GM18868 (cell line): ENCODE results near the gene TESMIN.

Source experiments
- ATAC-seq: cut with Tn5 transposase; IDR thresholded peaks from one replicate; pipeline ENCODE4 v1.9.1; 2021; ENCODE audit warnings: mild to moderate bottlenecking, moderate library complexity; ENCODE audit not compliant: unreplicated experiment

TESMIN gene

DNA sequence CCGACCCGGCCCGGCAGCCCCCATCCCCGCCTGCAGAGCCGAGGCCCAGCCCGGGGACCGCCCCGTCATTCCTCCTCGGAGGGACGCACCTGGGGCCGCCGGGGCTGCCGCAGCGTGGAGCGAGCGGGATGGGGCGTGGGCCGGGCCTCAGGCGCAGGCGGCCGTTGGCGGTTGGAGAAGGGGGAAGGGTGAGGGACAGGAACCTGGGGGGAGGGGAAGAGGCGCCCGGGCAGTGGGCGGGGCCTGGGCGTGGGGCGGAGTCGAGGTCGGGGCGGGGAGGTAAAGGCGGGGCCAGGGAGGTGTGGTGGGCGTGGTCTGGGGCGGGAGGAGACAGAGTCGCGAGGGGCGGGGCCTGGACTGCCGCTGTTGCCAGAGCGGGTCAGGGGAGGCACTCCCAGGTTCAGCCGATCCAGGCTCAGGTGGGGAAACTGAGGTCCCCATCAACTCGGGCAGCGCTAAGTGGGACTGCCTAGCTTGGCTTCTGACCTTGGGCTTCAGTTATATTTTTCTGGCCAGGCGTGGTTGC, at the start of gene TESMIN:
TSS of gene TESMIN (minus strand) at position 190 of the 526 bp plus-strand sequence. CDS start 860 bp downstream, outside the sequence.
- no peak for ATAC-seq

GRCh38 chr11:68798221-68798813, 47.0 kb upstream of the TESMIN start:
- ATAC-seq: no peak

DNA sequence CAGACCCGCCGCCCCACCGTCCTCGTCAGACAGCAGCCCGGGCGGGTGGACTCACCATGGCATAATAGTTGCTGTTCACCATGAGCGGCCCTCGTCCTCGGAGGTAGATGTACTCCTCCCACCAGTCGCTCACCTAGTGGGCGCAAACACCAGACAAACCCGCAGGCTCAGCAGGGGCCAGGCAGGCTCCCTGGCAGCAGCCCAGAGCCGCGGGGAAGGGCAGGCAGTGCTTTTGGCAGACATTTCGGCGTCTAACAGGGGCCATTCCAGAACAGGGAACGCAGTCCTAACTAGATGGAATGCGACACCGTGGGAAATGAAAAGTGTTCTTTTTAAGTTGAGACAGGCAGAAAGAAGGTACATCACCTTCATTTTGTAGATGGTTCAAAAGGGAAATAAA, 45.5 kb upstream of the TESMIN start:
- no peak for ATAC-seq

GRCh38 chr11:68792400-68792966, 41.2 kb upstream of the TESMIN start:
- ATAC-seq: no peak

GRCh38 chr11:68784653-68785052, 33.3 kb upstream of the TESMIN start:
- no peak for ATAC-seq

- ATAC-seq: no peak
These were observed 32.0 kb upstream of the TESMIN start for GRCh38 chr11:68783216-68783821.

- no peak for ATAC-seq
These were observed 31.4 kb upstream of the TESMIN start for GRCh38 chr11:68782711-68783110.

GRCh38 chr11:68780829-68781228, 29.5 kb upstream of the TESMIN start:
- no peak for ATAC-seq

DNA sequence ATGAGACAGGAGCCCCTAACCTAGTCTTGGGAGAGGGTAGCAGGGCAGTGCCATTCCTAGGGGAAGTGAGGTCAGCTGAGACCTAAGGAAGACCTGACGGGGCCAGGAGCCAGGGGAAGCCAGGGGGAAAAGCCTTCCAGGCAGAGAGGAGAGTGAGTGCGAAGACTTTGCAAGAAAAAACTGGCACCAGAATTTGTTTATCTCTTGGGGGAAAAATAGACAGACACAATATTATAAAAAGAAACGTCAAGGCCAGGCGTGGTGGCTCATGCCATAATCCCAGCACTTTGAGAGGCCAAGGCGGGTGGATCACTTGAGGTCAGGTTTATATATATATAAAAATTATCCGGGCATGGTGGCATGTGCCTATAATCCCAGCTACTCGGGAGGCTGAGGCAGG, 26.9 kb upstream of the TESMIN start:
- ATAC-seq: no peak

GRCh38 chr11:68776442-68777235, 25.3 kb upstream of the TESMIN start:
- no peak for ATAC-seq

DNA sequence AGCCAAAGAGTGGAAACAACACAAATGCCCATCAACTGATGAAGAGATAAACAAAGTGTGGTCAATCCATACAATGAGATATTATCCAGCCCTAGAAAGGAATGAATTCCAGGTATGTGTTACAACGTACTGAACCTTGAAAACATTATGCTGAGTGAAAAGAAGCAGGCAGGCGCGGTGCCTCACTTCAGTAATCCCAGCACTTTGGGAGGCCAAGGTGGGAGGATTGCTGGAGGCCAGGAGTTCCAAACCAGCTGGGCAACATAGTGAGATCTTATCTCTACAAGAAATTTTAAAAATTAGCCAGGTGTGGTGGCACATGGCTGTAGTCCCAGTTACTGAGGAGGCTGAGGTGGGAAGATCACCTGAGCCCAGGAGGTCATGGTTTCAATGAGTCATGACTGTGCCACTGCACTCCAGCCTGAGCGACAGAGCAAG, 24.6 kb upstream of the TESMIN start:
- ATAC-seq: no peak

DNA sequence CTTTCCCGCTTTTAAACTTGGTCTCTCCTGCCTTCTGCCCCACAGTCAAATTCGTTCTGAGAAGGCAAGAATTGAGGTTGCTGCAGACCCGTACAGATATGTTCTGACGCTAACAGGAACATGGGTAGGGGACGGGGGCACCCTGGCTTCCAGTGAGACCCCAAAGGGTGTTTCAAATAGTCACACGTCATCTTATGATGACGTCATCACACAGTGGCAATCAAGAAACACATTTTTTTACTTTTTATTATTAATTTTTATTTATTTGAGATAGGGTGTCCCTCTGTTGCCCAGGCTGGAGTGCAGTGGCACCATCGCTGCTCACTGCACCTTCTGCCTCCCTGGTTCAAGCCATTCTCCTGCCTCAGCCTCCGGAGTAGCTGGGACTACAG, 22.9 kb upstream of the TESMIN start:
- ATAC-seq: no peak

DNA sequence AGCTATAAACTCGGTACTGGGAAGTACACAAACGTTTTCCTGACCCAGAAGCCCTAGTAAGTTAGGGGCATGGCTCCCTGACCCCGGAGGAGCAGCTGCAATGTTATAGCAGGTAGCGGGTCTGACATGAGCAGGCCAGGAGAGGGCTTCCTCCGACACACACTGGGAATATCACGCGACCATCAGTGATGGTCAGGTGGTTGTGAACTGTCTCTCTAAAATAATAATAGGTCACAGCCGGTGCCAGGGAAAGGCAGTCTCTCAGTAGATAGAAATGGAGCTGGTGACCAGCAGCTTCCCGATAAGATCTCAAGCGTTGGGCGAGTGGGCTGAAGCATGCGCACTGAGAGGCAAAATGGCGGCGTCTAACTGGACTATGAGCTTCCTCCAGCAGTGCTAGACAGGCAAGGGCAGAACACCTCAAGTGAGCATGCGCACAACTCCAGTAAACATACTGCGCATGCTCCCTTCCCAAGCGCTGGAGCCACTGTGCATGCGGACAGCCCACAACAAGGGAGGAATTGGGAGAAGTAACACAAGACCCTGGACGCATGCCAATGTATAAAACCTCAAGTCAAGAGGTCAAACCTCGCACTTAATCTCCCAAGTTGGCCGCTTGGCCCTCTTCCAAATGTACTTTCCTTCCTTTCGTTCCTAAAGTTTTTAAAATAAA, 22.3 kb upstream of the TESMIN start:
- no peak for ATAC-seq

GRCh38 chr11:68772936-68773335, 21.6 kb upstream of the TESMIN start:
- ATAC-seq: no peak

GRCh38 chr11:68770781-68771180, 19.5 kb upstream of the TESMIN start:
- ATAC-seq: no peak

DNA sequence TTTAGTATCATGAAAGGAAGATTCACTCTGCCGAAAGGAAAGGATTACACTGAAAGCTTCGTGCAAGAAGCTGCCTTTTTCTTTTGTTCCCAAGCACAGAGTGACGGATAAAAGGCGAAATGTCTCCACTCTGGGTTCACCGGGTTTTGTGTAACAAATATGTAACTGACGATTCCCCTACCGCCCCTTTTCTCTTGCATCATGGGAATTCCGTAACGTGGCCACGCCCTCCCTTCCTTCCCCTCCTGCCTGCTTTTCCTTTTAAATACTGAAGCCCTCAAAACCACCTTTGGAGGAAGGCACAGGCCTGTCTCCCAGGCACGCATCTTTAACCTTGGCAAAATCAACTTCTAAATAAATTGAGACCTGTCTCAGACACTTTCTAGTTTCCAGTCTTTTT, 16.4 kb upstream of the TESMIN start:
- ATAC-seq: no peak

DNA sequence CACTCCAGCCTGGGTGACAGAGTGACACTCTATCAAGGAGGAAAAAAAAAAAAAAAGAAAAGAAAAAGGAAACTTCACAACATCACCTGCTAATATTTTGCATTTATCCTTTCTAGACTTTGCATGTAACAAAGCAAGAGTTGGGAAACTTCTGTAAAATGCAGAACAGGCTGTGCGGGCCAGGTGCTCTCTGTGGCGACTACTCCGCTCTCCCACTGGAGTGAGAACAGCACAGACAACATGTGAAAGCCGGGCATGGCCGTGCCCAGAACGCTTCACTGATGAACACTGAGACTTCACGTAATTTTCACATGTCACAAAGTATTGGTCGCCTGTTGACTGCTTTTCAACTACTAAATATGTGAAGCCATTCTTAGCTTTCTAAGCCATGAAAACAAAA, 15.5 kb upstream of the TESMIN start:
- no peak for ATAC-seq

DNA sequence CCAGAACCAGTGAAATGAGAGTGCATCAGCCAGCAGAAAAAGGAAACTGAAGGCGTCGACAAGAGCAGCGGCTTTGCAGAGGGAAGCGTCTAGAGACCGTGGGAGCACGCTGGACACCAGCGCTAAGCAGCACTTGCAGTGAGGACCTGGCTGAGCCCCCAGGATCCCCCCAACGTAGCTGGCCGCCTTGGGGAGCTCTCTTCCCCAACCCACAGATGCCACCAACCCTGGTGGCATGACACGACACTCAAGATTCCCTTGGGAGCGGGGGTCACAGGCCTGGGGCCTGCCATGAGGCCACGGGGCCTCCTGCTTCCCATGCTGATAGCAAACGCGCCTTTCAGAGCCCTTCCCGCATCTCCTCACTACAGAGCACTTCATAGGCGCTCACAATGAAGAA, 13.4 kb upstream of the TESMIN start:
- ATAC-seq: no peak

GRCh38 chr11:68763926-68764657, 12.8 kb upstream of the TESMIN start:
- no peak for ATAC-seq

- no peak for ATAC-seq
These were observed 11.9 kb upstream of the TESMIN start for GRCh38 chr11:68763181-68763721.
